IMR-90 (cell line): ENCODE measurements around the gene TK2. TPM values are rescaled to one million over a fixed set of nuclear protein-coding genes. Genes with fewer than 3 reads are reported as not detected.

ENCODE experiments used
- ATAC-seq: fragments of 200-7000 bp; cut with Tn5 transposase; 2 replicates; pipeline ENCODE4 v1.9.1; 2020; ENCODE audit warnings: low read depth, mild to moderate bottlenecking, moderate library complexity
- BruUV-seq: library from RNA; stranded (reverse); fragments of 400-500 nt; replicated peaks from 2 replicates; lab custom pipeline; 2021; lab: Mats Ljungman, UMichigan
- CTCF ChIA-PET: fragments of 300-600 bp; formaldehyde crosslinking; extraction: SDS; loops from one replicate; lab custom pipeline; 2021; ENCODE audit warnings: antibody characterized with exemption; lab: Yijun Ruan, JAX
- POLR2A ChIA-PET: fragments of 300-600 bp; sonication (Branson Sonifier 250); formaldehyde crosslinking; loops from one replicate; lab custom pipeline; 2022; ENCODE audit warnings: antibody characterized with exemption; ENCODE audit not compliant: unreplicated experiment; lab: Charles Lee
- DNase-seq: peaks from one replicate; pipeline ENCODE4 v3.0.0; 2013
- H2AFZ ChIP-seq: replicated peaks from 2 replicates; pipeline ENCODE3; 2013; ENCODE audit warnings: low read length, mild to moderate bottlenecking; ENCODE audit not compliant: poor library complexity
- H2AK5ac ChIP-seq: 2 replicates; pipeline ENCODE4 v1.6.1; 2013; ENCODE audit warnings: low read depth, low read length, inconsistent platforms
- H2AK9ac ChIP-seq: replicated peaks from 2 replicates; pipeline ENCODE3; 2013; ENCODE audit warnings: mild to moderate bottlenecking, low read depth, low read length, moderate library complexity; ENCODE audit not compliant: poor library complexity
- H2BK120ac ChIP-seq: 2 replicates; pipeline ENCODE4 v1.6.1; 2013; ENCODE audit warnings: low read depth, low read length, inconsistent platforms
- H2BK15ac ChIP-seq: 3 replicates; pipeline ENCODE4 v1.6.1; 2013; ENCODE audit warnings: low read depth, low read length, inconsistent platforms
- H2BK20ac ChIP-seq: 2 replicates; pipeline ENCODE4 v1.6.1; 2013; ENCODE audit warnings: low read depth, mild to moderate bottlenecking, inconsistent platforms, low read length, moderate library complexity
- H2BK5ac ChIP-seq: 2 replicates; pipeline ENCODE4 v1.6.1; 2013; ENCODE audit warnings: mild to moderate bottlenecking, low read depth, low read length, inconsistent platforms; ENCODE audit not compliant: poor library complexity, severe bottlenecking
- H3K14ac ChIP-seq: replicated peaks from 2 replicates; pipeline ENCODE4 v1.6.1; 2013; ENCODE audit warnings: low read depth, low read length, inconsistent platforms
- H3K18ac ChIP-seq: 2 replicates; pipeline ENCODE4 v1.6.1; 2013; ENCODE audit warnings: low read depth, low read length, control low read depth
- H3K23ac ChIP-seq: 2 replicates; pipeline ENCODE4 v1.6.1; 2013; ENCODE audit warnings: low read depth, low read length, inconsistent platforms
- H3K27ac ChIP-seq: 2 replicates; pipeline ENCODE4 v1.5.1; 2013; ENCODE audit warnings: mild to moderate bottlenecking, control low read depth, low read length; ENCODE audit not compliant: insufficient read depth
- H3K27me3 ChIP-seq: 2 replicates; pipeline ENCODE4 v1.6.1; 2013; ENCODE audit warnings: low read length; ENCODE audit not compliant: control insufficient read depth, insufficient read depth
- H3K36me3 ChIP-seq: 2 replicates; pipeline ENCODE4 v1.6.1; 2013; ENCODE audit warnings: low read length, mixed read lengths; ENCODE audit not compliant: control insufficient read depth, insufficient read depth
- H3K4ac ChIP-seq: 2 replicates; pipeline ENCODE4 v1.6.1; 2013; ENCODE audit warnings: low read depth, low read length, inconsistent platforms
- H3K4me1 ChIP-seq: 2 replicates; pipeline ENCODE4 v1.6.1; 2013; ENCODE audit warnings: low read length, mixed read lengths; ENCODE audit not compliant: control insufficient read depth, insufficient read depth
- H3K4me2 ChIP-seq: 2 replicates; pipeline ENCODE4 v1.6.1; 2013; ENCODE audit warnings: low read depth, mild to moderate bottlenecking, control low read depth, low read length, moderate library complexity
- H3K4me3 ChIP-seq: 2 replicates; pipeline ENCODE4 v1.5.1; 2013; ENCODE audit warnings: low read depth, mild to moderate bottlenecking, control low read depth, low read length, moderate library complexity; ENCODE audit not compliant: insufficient read depth
- H3K56ac ChIP-seq: 2 replicates; pipeline ENCODE4 v1.6.1; 2013; ENCODE audit warnings: low read length, inconsistent platforms; ENCODE audit not compliant: insufficient read depth; ENCODE audit errors: extremely low read depth
- H3K79me1 ChIP-seq, 2 experiments: 2 replicates each; pipeline ENCODE4 v1.6.1; 2013; ENCODE audit warnings: low read length in 2 of 2, inconsistent platforms in 1 of 2, low read depth in 1 of 2
- H3K9ac ChIP-seq: 2 replicates; pipeline ENCODE4 v1.6.1; 2013; ENCODE audit warnings: low read depth, low read length, control low read depth
- H3K9me1 ChIP-seq: 2 replicates; pipeline ENCODE4 v1.6.1; 2013; ENCODE audit warnings: low read length, inconsistent platforms; ENCODE audit not compliant: insufficient read depth
- H3K9me3 ChIP-seq: 2 replicates; pipeline ENCODE4 v1.6.1; 2013; ENCODE audit warnings: low read length; ENCODE audit not compliant: control insufficient read depth, insufficient read depth
- H4K20me1 ChIP-seq: 2 replicates; pipeline ENCODE4 v1.6.1; 2013; ENCODE audit warnings: low read length, inconsistent platforms; ENCODE audit not compliant: insufficient read depth
- H4K5ac ChIP-seq: 2 replicates; pipeline ENCODE4 v1.6.1; 2013; ENCODE audit warnings: mild to moderate bottlenecking, low read depth, low read length, control low read depth
- H4K8ac ChIP-seq, 2 experiments: 2 replicates each; pipeline ENCODE4 v1.6.1; 2013; ENCODE audit warnings: low read depth in 2 of 2, low read length in 2 of 2, control low read depth in 1 of 2, inconsistent platforms in 1 of 2
- H4K91ac ChIP-seq: 2 replicates; pipeline ENCODE4 v1.6.1; 2013; ENCODE audit warnings: low read depth, low read length, inconsistent platforms; ENCODE audit not compliant: insufficient read depth
- FOS ChIP-seq: fragments of 150-350 bp; IDR thresholded peaks from 2 replicates; pipeline ENCODE4 v1.6.1; 2016; ENCODE audit warnings: low read depth, low read length
- MAFK ChIP-seq: IDR thresholded peaks from 2 replicates; pipeline ENCODE4 v1.6.1; 2012; ENCODE audit warnings: low read depth, low read length, improper control_type of control experiment
- WGBS, 2 experiments: methylation state at CpG; one replicate each; pipeline versions ENCODE4 v1.1.5 to v1.1.7; 2013; ENCODE audit warnings: missing lambda C conversion rate in 2 of 2; ENCODE audit not compliant: insufficient read length in 1 of 2; ENCODE audit errors: extremely low coverage in 2 of 2; 5-methylcytosine and 5-hydroxymethylcytosine counted together
- dilution Hi-C: fragments of 300-500 bp; cut with HindIII; formaldehyde crosslinking; loops from one replicate; pipeline ENCODE4 v1.14.3; 2018; ENCODE audit warnings: low sequenced_read_pairs; ENCODE audit not compliant: unreplicated experiment
- in situ Hi-C: fragments of 300-500 bp; cut with MboI; formaldehyde crosslinking; loops from 3 replicates; pipeline ENCODE4 v1.14.3; 2019; ENCODE audit warnings: low sequenced_read_pairs, inconsistent platforms, mixed read lengths
- intact Hi-C: fragments of 100-400 bp; cut with micrococcal nuclease; formaldehyde crosslinking; loops from 2 replicates; pipeline ENCODE4 v1.10.0; 2022
- polyA plus RNA-seq, 3 experiments: library from polyadenylated mRNA; depleted of rRNA; stranded (reverse); fragments of >200 nt; gene quantifications; 2 replicates each; pipeline ENCODE4 v1.2.3, GENCODE V29; 2012; ENCODE audit warnings: low replicate concordance in 1 of 3
- total RNA-seq: library from RNA; depleted of rRNA; stranded (reverse); fragments of >200 nt; gene quantifications from 2 replicates; pipeline ENCODE4 v1.2.3, GENCODE V29; 2012
- TF ChIP-seq, protein P1 (sequence below): conservative IDR thresholded peaks from 2 replicates; pipeline ENCODE4 v1.5.1; 2012; ENCODE audit warnings: mild to moderate bottlenecking, low read depth, low read length, improper control_type of control experiment

Gene TK2
- total and polyA plus RNA-seq, 2 of the 4 experiments (the other 2 are of a cell fraction): 14.7 to 16.5 TPM

DNA sequence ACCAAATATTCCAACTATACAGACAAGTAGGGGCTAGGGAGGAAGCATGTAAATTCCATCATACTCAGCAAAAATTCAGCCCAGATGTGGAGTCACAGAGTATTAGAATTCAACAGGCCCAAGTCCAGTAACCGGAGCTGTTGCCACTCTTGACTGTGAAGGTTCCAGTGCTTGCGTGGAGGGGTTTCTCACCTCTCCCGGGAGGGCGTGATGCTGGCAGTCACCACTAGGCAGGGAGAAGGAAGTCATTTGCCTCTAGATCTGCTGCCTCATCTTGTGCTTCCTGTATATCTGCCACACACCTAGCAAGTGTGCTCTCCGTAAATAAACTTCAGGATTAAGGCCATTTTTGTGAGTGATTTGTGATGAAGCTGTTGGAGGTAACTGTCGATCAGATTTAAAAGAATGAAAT is 1.4 kb upstream of the TK2 start:
- WGBS, 2 experiments: no CpG with 5 or more reads among the region's 6 CpGs
- dilution Hi-C loops: no loop called here
- Histone ChIP-seq H3K14ac (0 out of 2 replicates have a peak overlapping the region, but pooled peaks have one; percentile 13), H2BK5ac (no peak overlapping the region), H2BK15ac (peak overlapping the region; percentile 39; the same call in 1 of the 3 replicates), H4K91ac (peak overlapping the region; percentile 32), H3K9me3 (no peaks in the 10 kb centered on the region), H3K9me1 (peaks cover 16% of the 10 kb centered on the region; the same call in 1 of the 2 replicates), H2AFZ (peak overlapping the region; percentile 54), H3K27ac (no peak overlapping the region), H2AK5ac (peak overlapping the region; percentile 90), H2AK9ac (peak overlapping the region; percentile 95), H3K27me3 (no peaks in the 10 kb centered on the region), H2BK20ac (no peak overlapping the region), H3K36me3 (peaks cover 2% of the 10 kb centered on the region; the same call in 1 of the 2 replicates), H3K4me2 (no peak overlapping the region), H3K4me3 (no peak overlapping the region), H3K23ac (peak overlapping the region; percentile 94; the same call in 1 of the 2 replicates), H4K8ac (peak overlapping the region; percentile 98 to 100), H2BK120ac (peak overlapping the region; percentile 36; the same call in 1 of the 2 replicates), H3K56ac (no peak overlapping the region), H3K4me1 (peaks cover 7% of the 10 kb centered on the region), H4K5ac (peak overlapping the region; percentile 82), H4K20me1 (no peaks in the 10 kb centered on the region), H3K9ac (no peak overlapping the region), H3K79me1 (peaks cover 54 to 64% of the 10 kb centered on the region in 2 experiments), H3K18ac (no peak overlapping the region), H3K4ac (peak overlapping the region; percentile 98)
- ATAC-seq (no peak), DNase-seq (peak; percentile 9)
- TF ChIP-seq, protein P1, sequence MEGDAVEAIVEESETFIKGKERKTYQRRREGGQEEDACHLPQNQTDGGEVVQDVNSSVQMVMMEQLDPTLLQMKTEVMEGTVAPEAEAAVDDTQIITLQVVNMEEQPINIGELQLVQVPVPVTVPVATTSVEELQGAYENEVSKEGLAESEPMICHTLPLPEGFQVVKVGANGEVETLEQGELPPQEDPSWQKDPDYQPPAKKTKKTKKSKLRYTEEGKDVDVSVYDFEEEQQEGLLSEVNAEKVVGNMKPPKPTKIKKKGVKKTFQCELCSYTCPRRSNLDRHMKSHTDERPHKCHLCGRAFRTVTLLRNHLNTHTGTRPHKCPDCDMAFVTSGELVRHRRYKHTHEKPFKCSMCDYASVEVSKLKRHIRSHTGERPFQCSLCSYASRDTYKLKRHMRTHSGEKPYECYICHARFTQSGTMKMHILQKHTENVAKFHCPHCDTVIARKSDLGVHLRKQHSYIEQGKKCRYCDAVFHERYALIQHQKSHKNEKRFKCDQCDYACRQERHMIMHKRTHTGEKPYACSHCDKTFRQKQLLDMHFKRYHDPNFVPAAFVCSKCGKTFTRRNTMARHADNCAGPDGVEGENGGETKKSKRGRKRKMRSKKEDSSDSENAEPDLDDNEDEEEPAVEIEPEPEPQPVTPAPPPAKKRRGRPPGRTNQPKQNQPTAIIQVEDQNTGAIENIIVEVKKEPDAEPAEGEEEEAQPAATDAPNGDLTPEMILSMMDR: peak; percentile 12; the same call in 1 of the 2 replicates
- TF ChIP-seq MAFK: peak; percentile 79
- TF ChIP-seq FOS: no peak
- in situ Hi-C loops: loop anchor here (5.0 kb wide), 1 partner anchor 51 kb away; the partner anchor contains the start of gene CMTM3
- ChIA-PET CTCF (interaction anchor here (0.6 to 1.0 kb wide), 2 partner anchors 22 to 99 kb away, joined by 4 read pairs; no protein-coding TSS in a partner anchor), POLR2A (no interaction called here)
- no TSS peak for BruUV-seq
- intact Hi-C loops: no loop called here
